Measurements from ENCODE around the gene SUN1. TPM values are rescaled to one million over a fixed set of nuclear protein-coding genes. Genes with fewer than 3 reads are reported as not detected.
A peak's percentile ranks its signal among the peaks of the same experiment; 100 is the strongest.

The SUN1 gene
- total and polyA plus RNA-seq, 9 of the 15 experiments (the other 6 are each of a cell fraction or from before 2014, with no cell fraction given) = 36.8 to 132 (median 62.3) TPM

- no peak for TF ChIP-seq NFE2L1 (tag; IDR thresholded peaks at IDR 0.05; ENCODE audit: borderline replicate concordance, low read depth)
- TF ChIP-seq ZNF668 (CRISPR knock-in tag; IDR thresholded peaks at IDR 0.05) = no peak
- no peak for TF ChIP-seq IRF2 (CRISPR knock-in tag; IDR thresholded peaks at IDR 0.05)
- no peak for TF ChIP-seq STAG1 (CRISPR knock-in tag; IDR thresholded peaks at IDR 0.05; ENCODE audit: borderline replicate concordance)
- no peak for TF ChIP-seq PTTG1 (tag; IDR thresholded peaks at IDR 0.05; ENCODE audit: low read depth)
- no peak; the same call in 1 of the 2 replicates for TF ChIP-seq CC2D1A (IDR thresholded peaks at IDR 0.05)
- TF ChIP-seq ZNF75A (CRISPR knock-in tag; IDR thresholded peaks at IDR 0.05) = no peak
- TF ChIP-seq MAX (CRISPR knock-in tag; IDR thresholded peaks at IDR 0.05) = no peak
- TF ChIP-seq NCOA6 (IDR thresholded peaks at IDR 0.05) = no peak
- TF ChIP-seq CHD2 (IDR thresholded peaks at IDR 0.05; ENCODE audit: low read depth, low read length) = no peak
- TF ChIP-seq CREB1 (IDR thresholded peaks at IDR 0.05) = 0 out of 2 replicates have a peak, but pooled peaks have one; percentile 13
- no peak for TF ChIP-seq CREB1 (CRISPR knock-in tag; IDR thresholded peaks at IDR 0.05)
- TF ChIP-seq JUNB (CRISPR knock-in tag; conservative IDR thresholded peaks at IDR 0.05) = no peak
- no peak for TF ChIP-seq FOXA1 (IDR thresholded peaks at IDR 0.05; ENCODE audit: borderline replicate concordance)
- peak; percentile 24; the same call in 1 of the 2 replicates for TF ChIP-seq SMARCA4 (IDR thresholded peaks at IDR 0.05)
- TF ChIP-seq ZNF174 (CRISPR knock-in tag; IDR thresholded peaks at IDR 0.05) = no peak
- no peak for TF ChIP-seq CREB5 (CRISPR knock-in tag; IDR thresholded peaks at IDR 0.05)
- TF ChIP-seq ARID4B (CRISPR knock-in tag; IDR thresholded peaks at IDR 0.05) = no peak
- no peak for TF ChIP-seq FOXJ2 (tag; IDR thresholded peaks at IDR 0.05)
- TF ChIP-seq GMEB1 (CRISPR knock-in tag; IDR thresholded peaks at IDR 0.05) = no peak
- no peak for TF ChIP-seq SPI1 (IDR thresholded peaks at IDR 0.05; ENCODE audit: borderline replicate concordance, low read depth, low read length)
- TF ChIP-seq SIRT6 (IDR thresholded peaks at IDR 0.05; ENCODE audit: low read depth, low read length) = no peak
- no peak for TF ChIP-seq KLF16 (IDR thresholded peaks at IDR 0.05)
- TF ChIP-seq RFX1 (IDR thresholded peaks at IDR 0.05) = no peak
Measured at GRCh38 chr7:874031-874749, 41.9 kb downstream of the SUN1 start (continued).
